ENCODE data around the gene GPR162.
A peak's percentile ranks its signal among the peaks of the same experiment; 100 is the strongest.

Gene GPR162, protein sequence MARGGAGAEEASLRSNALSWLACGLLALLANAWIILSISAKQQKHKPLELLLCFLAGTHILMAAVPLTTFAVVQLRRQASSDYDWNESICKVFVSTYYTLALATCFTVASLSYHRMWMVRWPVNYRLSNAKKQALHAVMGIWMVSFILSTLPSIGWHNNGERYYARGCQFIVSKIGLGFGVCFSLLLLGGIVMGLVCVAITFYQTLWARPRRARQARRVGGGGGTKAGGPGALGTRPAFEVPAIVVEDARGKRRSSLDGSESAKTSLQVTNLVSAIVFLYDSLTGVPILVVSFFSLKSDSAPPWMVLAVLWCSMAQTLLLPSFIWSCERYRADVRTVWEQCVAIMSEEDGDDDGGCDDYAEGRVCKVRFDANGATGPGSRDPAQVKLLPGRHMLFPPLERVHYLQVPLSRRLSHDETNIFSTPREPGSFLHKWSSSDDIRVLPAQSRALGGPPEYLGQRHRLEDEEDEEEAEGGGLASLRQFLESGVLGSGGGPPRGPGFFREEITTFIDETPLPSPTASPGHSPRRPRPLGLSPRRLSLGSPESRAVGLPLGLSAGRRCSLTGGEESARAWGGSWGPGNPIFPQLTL

GRCh38 chr12:6821591-6822425 lies at the start of gene GPR162:
TSS of gene GPR162 (plus strand) at chr12:6821821. CDS start at chr12:6823899, 2,078 bp downstream.
- DNase-seq (ENCODE audit: low read depth), result no peak

DNA sequence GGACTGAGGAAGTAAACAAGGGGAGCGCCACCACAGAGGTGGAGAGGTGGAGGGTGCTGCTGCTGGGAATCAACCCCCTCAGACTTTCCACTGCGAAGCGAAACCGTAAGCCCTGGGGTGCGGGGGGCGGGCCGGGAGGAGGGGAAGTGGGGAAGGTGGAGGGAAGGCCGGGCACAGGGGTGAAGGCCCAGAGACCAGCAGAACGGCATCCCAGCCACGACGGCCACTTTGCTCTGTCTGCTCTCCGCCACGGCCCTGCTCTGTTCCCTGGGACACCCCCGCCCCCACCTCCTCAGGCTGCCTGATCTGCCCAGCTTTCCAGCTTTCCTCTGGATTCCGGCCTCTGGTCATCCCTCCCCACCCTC lies 49.3 kb upstream of the GPR162 start, which contains the start of gene LAG3:
TSS of gene LAG3 (plus strand) at position 190 of the 365 bp plus-strand sequence. CDS start 333 bp downstream, outside the sequence.
- DNase-seq (ENCODE audit: low read depth), result peak; percentile 44

DNA sequence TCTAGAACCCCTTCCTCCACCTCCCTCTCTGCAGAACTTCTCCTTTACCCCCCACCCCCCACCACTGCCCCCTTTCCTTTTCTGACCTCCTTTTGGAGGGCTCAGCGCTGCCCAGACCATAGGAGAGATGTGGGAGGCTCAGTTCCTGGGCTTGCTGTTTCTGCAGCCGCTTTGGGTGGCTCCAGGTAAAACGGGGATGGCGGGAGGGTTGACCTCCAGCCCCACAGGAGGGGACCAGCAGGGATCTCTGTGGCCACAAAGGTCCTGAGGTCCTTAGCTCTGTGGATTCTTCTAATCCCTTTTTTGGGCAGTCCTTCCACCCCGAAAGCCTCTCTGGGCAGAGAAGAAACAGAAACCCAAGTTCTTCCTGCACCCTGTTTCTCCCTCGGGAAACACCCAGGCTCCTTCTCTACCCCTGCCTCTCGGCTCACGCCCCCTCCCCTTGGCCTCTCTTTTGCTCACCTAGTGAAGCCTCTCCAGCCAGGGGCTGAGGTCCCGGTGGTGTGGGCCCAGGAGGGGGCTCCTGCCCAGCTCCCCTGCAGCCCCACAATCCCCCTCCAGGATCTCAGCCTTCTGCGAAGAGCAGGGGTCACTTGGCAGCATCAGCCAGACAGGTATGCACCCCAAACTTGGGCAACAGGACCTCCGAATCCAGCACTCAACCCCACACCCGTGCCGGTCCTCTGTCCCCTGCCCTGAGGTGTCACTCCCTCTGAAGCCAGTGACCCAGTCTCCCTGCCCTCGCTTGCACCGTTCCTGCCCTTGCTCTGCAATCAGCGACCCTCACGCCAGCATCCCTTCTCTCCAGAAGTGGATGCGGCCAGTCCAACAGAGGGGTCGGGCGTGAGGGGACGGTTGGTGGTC lies 48.7 kb upstream of the GPR162 start:
- no peak for DNase-seq (ENCODE audit: low read depth)

GRCh38 chr12:6773590-6774351 lies 47.9 kb upstream of the GPR162 start:
- DNase-seq (ENCODE audit: low read depth), result no peak

- DNase-seq (ENCODE audit: low read depth), result no peak
These were observed 47.0 kb upstream of the GPR162 start for GRCh38 chr12:6774499-6775062.

DNA sequence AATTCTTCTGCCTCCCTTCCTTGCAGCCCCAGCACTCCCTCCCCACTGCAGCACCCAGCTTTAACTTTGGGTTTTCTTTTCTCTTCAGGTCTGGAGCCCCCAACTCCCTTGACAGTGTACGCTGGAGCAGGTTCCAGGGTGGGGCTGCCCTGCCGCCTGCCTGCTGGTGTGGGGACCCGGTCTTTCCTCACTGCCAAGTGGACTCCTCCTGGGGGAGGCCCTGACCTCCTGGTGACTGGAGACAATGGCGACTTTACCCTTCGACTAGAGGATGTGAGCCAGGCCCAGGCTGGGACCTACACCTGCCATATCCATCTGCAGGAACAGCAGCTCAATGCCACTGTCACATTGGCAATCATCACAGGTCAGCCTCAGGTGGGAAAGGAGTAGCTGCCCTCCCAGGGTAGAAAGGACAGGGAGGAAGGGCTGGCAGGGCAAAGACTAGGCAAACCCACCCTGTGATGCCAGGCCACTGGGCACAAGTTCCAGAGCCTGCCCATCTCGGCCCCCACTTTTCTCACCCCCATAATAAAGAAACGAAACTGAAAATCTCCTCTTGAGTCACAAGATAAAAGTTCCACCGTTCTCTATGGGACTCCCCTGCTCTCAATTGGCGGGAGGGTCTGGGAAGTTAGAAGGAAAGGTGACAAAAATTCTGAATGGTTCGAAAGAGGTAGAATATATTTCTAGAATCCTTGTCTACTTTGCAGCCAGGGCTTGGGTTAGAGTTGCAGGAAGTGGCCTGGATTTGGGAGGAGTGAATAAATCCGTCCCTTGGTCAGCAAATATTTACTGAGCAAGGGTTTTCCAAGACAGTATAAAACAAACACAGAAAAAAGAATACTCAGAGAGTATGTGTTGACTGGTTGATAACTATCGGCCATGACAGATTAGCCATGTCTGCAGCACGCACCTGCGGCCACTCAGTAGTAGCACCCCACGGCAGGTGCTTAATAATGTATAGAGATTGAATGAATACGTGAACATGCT lies 46.1 kb upstream of the GPR162 start:
- no peak for DNase-seq (ENCODE audit: low read depth)

DNA sequence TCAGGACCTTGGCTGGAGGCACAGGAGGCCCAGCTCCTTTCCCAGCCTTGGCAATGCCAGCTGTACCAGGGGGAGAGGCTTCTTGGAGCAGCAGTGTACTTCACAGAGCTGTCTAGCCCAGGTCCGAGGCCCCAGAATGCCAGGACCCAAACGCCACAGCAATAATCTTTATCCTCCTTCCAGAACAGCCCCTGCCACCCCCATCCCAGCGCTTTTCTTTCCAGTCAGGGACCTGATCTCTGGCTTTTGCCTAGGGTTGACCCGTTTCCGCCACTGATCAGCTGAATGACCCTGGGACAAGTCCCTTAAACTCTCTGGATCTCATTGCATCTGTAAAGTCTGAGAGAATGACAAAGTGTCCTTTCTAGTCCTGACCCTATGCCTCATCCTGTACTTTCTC lies 44.2 kb upstream of the GPR162 start:
- DNase-seq (ENCODE audit: low read depth), result no peak

DNA sequence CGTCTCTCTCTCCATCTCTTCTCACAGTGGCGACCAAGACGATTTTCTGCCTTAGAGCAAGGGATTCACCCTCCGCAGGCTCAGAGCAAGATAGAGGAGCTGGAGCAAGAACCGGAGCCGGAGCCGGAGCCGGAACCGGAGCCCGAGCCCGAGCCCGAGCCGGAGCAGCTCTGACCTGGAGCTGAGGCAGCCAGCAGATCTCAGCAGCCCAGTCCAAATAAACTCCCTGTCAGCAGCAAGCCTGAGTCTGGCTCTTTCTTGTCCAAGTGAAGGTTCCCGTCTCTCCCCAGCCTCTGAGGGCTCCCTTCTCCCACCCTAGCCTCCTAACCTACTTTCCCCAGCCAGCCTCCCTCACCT lies 43.4 kb upstream of the GPR162 start:
- DNase-seq (ENCODE audit: low read depth), result no peak

- peak; percentile 77 for DNase-seq (ENCODE audit: low read depth)
These were observed 42.8 kb upstream of the GPR162 start for GRCh38 chr12:6778574-6779550.

- DNase-seq (ENCODE audit: low read depth), result no peak
These were observed 41.8 kb upstream of the GPR162 start for GRCh38 chr12:6779708-6780432.

- no peak for DNase-seq (ENCODE audit: low read depth)
These were observed 41.0 kb upstream of the GPR162 start for GRCh38 chr12:6780573-6780972.

GRCh38 chr12:6782119-6782518 lies 39.5 kb upstream of the GPR162 start:
- DNase-seq (ENCODE audit: low read depth), result no peak

GRCh38 chr12:6782850-6783566 lies 38.6 kb upstream of the GPR162 start:
- no peak for DNase-seq (ENCODE audit: low read depth)

GRCh38 chr12:6783828-6784227 lies 37.8 kb upstream of the GPR162 start:
- DNase-seq (ENCODE audit: low read depth), result no peak

DNA sequence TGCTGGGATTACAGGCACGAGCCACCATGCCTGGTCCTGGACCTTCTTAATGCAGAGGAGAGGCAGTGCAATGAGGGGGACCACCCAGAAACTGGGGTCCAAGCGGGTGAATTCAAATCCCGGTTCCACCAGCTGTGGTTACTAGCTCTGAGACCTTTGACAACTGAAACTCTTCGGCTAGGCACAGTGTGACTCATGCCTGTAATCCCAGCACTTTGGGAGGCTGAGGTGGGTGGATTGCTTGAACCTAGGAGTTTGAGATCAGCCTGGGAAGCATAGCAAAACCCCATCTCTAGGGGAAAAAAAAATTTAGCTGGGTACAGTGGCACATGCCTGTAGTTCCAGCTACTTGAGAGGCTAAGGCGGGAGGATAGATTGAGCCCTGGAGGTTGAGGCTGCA lies 37.3 kb upstream of the GPR162 start:
- DNase-seq (ENCODE audit: low read depth), result no peak

DNA sequence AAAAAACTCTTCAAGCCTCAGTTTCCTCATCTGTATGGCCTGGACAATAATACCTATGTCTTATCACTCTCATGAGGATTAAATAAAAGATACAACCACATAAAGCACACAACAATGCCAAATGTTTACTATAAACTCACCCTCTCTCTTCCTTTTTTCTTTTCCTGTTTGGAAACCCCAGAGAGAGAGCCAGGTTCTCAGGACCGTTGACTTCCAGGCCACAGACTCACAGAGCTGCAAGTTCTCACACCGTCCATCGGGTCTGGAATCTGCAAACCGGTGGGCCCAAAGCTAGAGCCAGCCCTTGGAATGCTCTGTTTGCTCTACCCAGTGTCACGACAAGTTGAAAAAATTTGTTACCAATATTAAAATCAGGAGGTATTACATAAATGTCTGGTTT lies 36.9 kb upstream of the GPR162 start:
- no peak for DNase-seq (ENCODE audit: low read depth)

Measured in stimulated activated CD8-positive, alpha-beta memory T cell treated with anti-CD3 and anti-CD28 coated beads, Interleukin-15, amount 100 ng/mL, for 1 hour (primary cell).